ENCODE measurements around the gene STARD13.

STARD13 gene

DNA sequence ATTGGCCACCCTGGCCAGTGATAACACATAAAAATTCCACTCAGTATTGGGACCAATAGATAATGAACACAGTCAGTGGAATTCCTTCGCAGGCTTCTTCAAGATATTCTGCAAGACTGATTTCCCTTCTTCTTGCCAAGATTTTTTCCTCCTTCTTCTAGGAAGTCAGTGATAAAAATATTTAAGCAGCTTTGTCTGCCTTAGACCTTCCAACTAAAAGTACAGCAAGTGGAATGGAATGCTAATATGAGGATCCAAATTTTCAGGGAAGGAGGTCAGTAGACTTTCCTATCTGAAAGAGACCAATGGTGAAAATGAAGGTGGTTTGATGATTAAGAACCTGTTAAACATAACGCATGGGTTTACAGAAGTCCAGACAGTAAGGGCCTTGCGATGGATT, 9.6 kb downstream of the STARD13 start:
- DNase-seq (ENCODE audit: low read depth) = no peak

DNA sequence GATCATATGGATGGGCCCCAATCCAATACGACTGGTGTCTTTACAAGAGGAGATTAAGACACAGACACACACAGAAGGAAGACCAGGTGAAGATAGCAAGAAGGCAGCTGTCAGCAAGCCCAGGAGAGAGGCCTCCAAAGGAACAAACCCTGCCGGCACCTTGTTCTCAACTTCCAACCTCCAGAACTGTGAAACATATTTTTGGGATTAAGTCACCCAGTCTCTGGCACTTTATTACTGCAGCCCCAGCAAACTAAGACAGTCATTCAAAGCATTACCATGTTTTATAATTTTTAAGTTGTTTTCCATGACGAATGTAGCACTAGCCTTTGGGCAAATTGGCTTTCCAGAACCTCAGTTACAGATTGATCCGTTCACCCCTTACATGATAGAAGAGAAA, 11.3 kb downstream of the STARD13 start:
- DNase-seq (ENCODE audit: low read depth) = no peak

DNA sequence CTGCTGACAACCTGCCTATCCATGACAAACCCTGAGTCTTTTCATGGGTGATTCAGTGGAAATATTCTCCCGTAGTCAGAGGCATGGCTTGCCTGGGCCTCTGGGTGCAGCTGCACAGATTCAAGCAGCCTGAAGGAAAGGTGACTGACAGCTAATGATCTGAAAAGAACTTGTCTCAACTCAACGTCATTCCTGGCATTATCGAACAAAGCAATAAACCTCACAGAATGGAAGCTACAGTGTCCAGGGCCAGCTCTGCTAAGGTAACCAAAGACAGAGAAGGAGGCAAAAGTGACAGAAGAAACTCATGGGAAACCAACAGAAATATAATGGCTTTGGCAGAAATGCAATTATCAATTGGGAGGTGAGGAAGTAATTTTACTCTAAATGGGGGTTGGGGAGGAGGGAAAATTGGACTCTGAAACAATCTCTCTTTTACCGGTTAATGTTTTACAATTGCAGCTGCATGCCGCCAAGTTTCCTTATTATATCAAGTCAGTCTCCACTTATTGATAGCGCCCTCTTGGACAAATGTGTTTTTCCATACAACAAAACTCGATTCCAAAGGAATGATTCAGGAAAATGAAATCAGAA, 12.9 kb downstream of the STARD13 start:
- DNase-seq (ENCODE audit: low read depth) = no peak

GRCh38 chr13:33271759-33272158, 13.8 kb downstream of the STARD13 start:
- DNase-seq (ENCODE audit: low read depth) = no peak

DNA sequence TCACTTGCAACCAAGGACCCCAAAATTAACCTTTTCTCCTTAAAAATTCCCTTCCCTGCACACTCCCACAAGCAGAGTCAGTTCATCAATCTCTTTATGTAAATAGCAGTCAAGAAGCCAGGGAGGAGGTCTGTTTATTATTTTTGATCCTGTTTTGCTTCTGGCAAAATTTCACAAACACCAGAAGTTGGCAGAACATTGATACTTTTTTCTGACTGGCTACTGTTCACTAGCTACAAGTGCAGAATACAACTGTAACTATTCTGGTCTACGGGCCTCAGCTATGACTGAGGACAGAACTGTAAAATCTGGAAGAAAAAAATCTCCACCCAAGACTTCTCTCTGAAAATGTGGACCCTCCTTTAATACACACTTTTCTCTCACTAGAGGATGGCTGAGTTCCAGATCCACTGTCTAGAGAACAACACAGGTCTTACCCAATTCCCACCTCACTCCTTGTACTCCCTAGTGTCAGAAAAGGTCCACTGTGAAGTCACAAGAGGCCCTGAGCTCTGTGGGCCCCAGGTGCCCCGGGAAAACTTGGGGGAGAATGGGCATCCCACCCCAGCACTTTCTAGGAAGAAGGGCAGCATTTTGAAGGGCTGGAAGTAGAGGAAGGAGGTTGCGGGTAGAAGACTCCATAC, 14.5 kb downstream of the STARD13 start:
- DNase-seq (ENCODE audit: low read depth) = no peak

- no peak for DNase-seq (ENCODE audit: low read depth)
Measured at GRCh38 chr13:33265607-33266006, 19.9 kb downstream of the STARD13 start.

DNA sequence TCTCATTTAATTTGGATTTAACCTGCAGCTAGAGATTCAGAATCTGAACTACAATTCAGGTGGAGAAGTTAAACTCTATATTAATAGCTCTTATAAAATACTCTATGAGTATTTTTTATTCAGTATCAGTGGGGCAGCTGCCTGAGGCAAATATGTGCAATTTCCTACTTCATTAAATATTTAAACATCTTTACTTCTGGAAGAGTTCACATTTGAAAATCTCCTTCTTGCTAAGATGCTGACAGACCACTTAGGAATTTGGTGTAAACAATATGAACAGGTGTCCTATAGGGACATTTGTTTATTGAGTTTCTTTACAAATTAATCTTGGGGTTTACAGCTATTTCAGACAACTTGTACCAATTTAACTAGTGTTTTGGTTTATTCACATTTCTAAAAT, 20.4 kb downstream of the STARD13 start:
- no peak for DNase-seq (ENCODE audit: low read depth)

- no peak for DNase-seq (ENCODE audit: low read depth)
Measured at GRCh38 chr13:33264620-33264978, 21.0 kb downstream of the STARD13 start.

DNA sequence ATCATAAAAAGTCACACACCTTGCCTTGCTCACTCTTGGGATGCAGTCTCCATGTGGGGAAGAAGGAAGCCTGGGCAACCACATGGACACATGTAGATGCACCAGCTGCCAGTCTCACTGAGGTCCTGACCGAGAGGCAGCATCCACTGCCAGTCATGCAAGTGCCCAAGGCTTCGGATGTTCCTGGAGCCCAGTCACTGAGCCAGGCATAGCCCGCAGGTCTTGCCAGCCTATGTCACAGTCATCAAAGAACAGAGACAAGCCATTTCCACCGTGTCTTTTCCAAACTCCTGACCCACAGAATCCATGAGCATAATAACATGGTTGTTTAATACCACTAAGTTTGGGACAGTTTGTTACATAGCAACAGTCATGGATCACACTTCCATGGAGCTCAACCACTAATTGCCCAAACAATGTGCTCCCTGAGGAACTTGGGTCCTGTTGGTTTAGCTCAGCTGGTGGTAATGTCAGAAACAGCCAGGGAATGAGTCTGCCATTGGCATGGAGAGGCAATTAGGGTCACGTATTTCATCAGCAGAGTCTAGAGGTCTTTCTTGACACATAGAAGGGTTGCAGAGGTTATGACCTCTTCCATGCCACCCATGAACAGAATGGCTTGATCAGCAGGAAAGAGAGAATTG, 21.5 kb downstream of the STARD13 start:
- no peak for DNase-seq (ENCODE audit: low read depth)

DNA sequence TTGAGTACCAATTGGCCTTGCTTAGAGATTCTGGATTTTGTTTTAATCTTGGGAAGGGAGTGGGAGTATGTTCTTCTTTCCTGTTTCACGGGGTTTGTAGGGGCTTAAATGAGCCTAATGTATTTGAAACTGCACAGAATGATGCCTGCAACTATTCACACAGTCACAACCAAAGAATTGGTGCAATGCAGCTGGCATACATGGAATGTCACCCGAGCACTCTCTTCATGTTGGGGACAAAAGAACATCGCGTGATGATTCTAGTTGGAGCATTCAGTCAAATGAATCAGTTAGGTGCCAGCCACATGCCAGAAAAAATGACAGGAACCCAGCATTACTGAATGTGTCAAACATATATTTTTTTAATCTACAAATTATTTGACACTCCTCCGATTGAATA, 22.1 kb downstream of the STARD13 start:
- DNase-seq (ENCODE audit: low read depth) = no peak

GRCh38 chr13:33262997-33263396, 22.6 kb downstream of the STARD13 start:
- no peak for DNase-seq (ENCODE audit: low read depth)

GRCh38 chr13:33262594-33262993, 23.0 kb downstream of the STARD13 start:
- no peak for DNase-seq (ENCODE audit: low read depth)

- DNase-seq (ENCODE audit: low read depth) = no peak
Measured at GRCh38 chr13:33262062-33262487, 23.5 kb downstream of the STARD13 start.

- DNase-seq (ENCODE audit: low read depth) = no peak
Measured at GRCh38 chr13:33261387-33262061, 24.0 kb downstream of the STARD13 start.

GRCh38 chr13:33260168-33261098, 25.1 kb downstream of the STARD13 start:
- no peak for DNase-seq (ENCODE audit: low read depth)

DNA sequence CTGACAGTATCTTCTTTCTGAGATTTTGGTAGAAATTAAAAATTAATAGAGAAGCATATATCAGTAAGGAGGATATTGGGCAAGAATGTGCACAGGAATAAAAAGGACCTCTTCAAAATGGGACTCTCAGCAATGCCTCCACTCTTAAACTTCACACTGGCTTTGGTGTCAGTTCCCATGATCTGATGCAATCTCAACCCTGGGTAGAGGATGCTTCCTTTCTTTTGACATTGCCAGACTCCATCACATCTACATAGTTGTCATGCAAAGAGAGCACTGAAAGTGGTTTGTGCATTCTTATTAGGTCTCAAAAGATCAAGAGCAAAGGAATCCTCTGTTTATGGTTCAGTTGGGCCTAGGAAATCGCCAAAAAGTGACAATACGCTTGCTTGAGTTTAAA, 26.3 kb downstream of the STARD13 start:
- DNase-seq (ENCODE audit: low read depth) = no peak

DNA sequence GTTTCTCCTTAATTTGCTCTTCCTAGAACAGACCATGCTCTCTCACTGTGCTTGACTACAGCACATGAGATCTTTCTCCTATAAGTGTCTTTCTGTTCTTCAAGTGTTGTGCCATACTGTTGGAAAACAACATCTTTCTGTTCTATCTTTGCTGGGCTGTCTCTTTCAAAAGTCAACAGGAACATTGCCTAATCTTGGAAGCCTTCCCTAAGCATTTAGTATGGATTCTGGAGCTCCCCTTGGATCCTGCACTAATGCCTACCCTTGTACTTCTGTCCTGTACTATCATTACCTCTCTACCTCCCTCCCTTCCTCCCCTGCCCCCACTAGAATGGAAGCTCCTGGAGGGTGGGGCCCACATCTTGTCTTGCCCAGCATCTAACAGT, 26.8 kb downstream of the STARD13 start:
- no peak for DNase-seq (ENCODE audit: low read depth)

GRCh38 chr13:33257841-33258807, 27.4 kb downstream of the STARD13 start:
- DNase-seq (ENCODE audit: low read depth) = no peak

DNA sequence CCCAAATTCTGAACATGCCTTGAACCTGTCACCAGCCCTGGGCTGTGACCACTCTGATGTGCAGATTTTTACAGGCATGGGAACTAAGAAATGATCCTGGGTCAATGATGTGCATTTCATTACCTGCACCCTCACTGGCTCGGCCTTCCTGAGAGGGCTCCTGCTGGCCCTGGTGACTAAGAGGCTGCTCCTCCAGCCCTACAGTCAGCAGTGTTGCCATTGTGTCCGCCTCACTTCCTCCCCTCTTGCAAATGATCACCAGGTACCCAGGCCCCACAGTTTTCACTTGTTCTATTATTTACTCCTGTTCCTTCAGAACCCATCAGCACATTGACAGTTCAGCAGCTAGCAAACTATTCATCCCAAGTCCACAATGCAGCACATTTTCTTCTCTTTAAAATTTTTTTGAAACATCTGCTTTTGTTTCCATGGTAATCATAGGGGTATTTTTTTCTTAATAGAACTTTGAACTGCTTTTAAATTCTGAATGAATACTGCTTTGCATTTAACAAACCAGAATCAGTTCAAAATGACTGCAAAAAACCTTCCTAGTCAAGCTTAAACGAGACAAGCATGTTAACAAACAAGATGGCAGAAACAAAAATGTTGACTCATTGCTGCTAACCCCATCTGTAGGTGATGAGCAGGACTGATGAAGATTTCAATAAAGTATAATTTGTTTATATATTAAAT, 29.3 kb downstream of the STARD13 start:
- DNase-seq (ENCODE audit: low read depth) = no peak

GRCh38 chr13:33252135-33252534, 33.4 kb downstream of the STARD13 start:
- no peak for DNase-seq (ENCODE audit: low read depth)
